ENCODE measurements around the gene ANKLE2. TPM values are rescaled to one million over a fixed set of nuclear protein-coding genes. Genes with fewer than 3 reads are reported as not detected.

Gene ANKLE2
- polyA plus RNA-seq, 1 of the 3 experiments (the other 2 are of a cell fraction) = 55.1 TPM

DNA sequence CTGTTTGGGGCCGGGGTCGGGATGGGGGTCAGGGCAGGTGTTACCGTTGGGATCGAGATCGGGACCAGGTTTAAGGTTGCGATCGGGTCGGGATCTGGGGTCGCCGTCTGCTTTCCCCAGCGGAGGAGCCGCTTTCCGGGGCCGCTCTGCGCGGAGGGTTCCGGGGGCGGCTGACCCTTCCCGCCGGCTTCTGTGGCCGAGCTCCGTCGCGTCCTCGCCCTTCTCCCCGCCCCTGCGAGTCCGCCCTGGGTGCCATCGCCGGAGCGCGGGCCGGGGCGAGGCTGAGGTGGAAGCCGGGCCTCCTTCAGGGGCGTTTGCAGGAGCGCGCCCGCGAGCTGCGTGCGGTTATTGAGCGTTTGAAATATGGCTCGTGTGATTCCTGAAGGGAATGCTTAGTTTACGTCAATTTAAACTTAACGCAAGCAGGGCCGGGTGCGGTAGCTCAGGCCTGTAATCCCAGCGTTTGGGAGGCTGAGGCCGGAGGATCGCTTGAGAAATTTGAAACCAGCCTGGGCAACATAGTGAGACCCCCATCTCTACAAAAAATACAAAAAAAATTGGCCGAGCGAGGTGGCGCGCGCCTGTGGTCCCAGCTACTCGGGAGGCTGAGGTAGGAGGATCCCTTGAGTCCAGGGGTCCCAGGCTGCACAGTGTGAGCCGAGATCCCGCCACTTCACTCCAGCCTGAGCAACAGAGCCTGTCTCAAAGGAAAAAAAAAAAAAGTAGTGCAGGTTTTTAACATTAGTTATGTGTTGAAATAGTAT is 50.4 kb downstream of the ANKLE2 start:
- Histone ChIP-seq H3K36me3 (replicated peaks in 1 of 2; ENCODE audit: control insufficient read depth in 1 of 2, insufficient read depth in 2 of 2, low read length in 1 of 2) (peaks cover 0 to 7% of the 10 kb centered on the region in 2 experiments), H3K27ac (ENCODE audit: low read depth in 2 of 2, low read length in 1 of 2) (peak overlapping the region; percentile 30 to 84; a peak in 3 of 4 replicates), H3K4me3 (ENCODE audit: low read depth in 2 of 2, low read length in 1 of 2) (peak overlapping the region; percentile 71 to 98), H2AFZ (ENCODE audit: low read depth) (0 out of 2 replicates have a peak overlapping the region, but pooled peaks have one; percentile 70), H3K9me2 (no peaks in the 10 kb centered on the region), H3K9me3 (no peaks in the 10 kb centered on the region), H3K79me2 (ENCODE audit: insufficient read depth) (peaks cover 63% of the 10 kb centered on the region), H3K4me1 (ENCODE audit: control insufficient read depth in 1 of 2, insufficient read depth in 2 of 2, low read depth in 1 of 2, low read length in 1 of 2) (no peaks in the 10 kb centered on the region; a peak in 1 of 4 replicates), H4K20me1 (ENCODE audit: insufficient read depth) (peaks cover 24% of the 10 kb centered on the region), H3K9ac (peak overlapping the region; percentile 81), H3F3A (replicated peaks; ENCODE audit: insufficient read depth) (peaks cover 16% of the 10 kb centered on the region), H3K27me3 (ENCODE audit: insufficient read depth) (no peaks in the 10 kb centered on the region), H3K4me2 (peak overlapping the region; percentile 96)
- POLR2A ChIA-PET = interaction anchor here (1.4 to 1.8 kb wide), 2 partner anchors 10 to 19 kb away, joined by 3 to 5 read pairs; no protein-coding TSS in a partner anchor
- WGBS (ENCODE audit: low lambda C conversion rate) = 4% methylated on average over 43 of the region's 59 CpGs
- peak; percentile 79 for DNase-seq
- TF ChIP-seq, protein P1, sequence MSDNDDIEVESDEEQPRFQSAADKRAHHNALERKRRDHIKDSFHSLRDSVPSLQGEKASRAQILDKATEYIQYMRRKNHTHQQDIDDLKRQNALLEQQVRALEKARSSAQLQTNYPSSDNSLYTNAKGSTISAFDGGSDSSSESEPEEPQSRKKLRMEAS (IDR thresholded peaks at IDR 0.05; ENCODE audit: low read depth) = 0 out of 2 replicates have a peak, but pooled peaks have one; percentile 17
- TF ChIP-seq NRF1 (IDR thresholded peaks at IDR 0.05; ENCODE audit: low read depth, low read length) = no peak
- CTCF ChIA-PET = interaction anchor here (0.9 to 1.1 kb wide), 3 partner anchors 21 to 57 kb away, joined by 3 to 4 read pairs (median 4); no protein-coding TSS in a partner anchor

DNA sequence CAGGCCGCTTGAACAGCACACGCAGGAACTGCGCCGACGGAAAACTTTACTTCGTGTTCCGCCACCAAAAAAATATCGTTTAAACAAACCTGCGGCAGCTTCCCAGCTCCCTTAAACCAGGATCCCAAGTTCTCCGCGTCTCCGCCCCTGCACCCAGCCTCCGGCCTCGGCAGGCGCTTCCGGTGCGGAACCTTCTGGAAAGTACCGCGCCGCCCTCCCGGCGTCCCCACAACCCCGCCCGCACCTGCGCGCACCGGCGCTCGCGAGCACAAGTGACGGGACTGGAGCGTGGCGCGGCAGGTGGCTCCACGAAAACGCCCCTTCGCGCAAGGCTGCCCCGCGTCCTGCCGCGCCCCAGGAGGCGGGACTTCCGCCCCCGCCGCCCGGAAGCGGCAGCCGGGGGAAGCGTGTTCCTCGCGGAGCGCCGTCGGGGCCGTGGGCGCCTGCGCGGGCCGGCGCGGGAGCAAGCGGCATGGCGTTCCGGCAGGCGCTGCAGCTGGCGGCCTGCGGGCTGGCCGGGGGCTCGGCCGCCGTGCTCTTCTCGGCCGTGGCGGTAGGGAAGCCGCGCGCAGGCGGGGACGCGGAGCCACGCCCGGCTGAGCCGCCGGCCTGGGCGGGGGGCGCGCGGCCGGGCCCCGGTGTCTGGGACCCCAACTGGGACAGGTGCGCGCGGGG is 51.1 kb downstream of the ANKLE2 start, which contains the start of gene PGAM5:
PGAM5 (plus strand) TSS at position 438 of the 675 bp plus-strand sequence; CDS start at position 473, 35 bp downstream.
- H3K36me3 ChIP-seq (replicated peaks in 1 of 2; ENCODE audit: control insufficient read depth in 1 of 2, insufficient read depth in 2 of 2, low read length in 1 of 2) = peaks cover 0 to 7% of the 10 kb centered on the region in 2 experiments
- peak within 1 kb of the TSS; percentile 62 to 84; a peak in 3 of 4 replicates for H3K27ac ChIP-seq (ENCODE audit: low read depth in 2 of 2, low read length in 1 of 2)
- no peaks in the 10 kb centered on the region for H3K27me3 ChIP-seq (ENCODE audit: insufficient read depth)
- ChIA-PET POLR2A (interaction anchor here (1.4 to 1.8 kb wide), 2 partner anchors 11 to 20 kb away, joined by 3 to 5 read pairs; no protein-coding TSS in a partner anchor), CTCF (interaction anchor here (0.9 to 1.1 kb wide), 2 partner anchors 21 to 57 kb away, joined by 4 read pairs; no protein-coding TSS in a partner anchor)
- peaks cover 16% of the 10 kb centered on the region for H3F3A ChIP-seq (replicated peaks; ENCODE audit: insufficient read depth)
- H3K79me2 ChIP-seq (ENCODE audit: insufficient read depth) = peaks cover 63% of the 10 kb centered on the region
- no peaks in the 10 kb centered on the region for H3K9me3 ChIP-seq
- H3K4me3 ChIP-seq (ENCODE audit: low read depth in 2 of 2, low read length in 1 of 2) = peak within 1 kb of the TSS; percentile 71 to 98
- peak; percentile 98 for DNase-seq
- no peaks in the 10 kb centered on the region; a peak in 1 of 4 replicates for H3K4me1 ChIP-seq (ENCODE audit: control insufficient read depth in 1 of 2, insufficient read depth in 2 of 2, low read depth in 1 of 2, low read length in 1 of 2)
- H3K4me2 ChIP-seq = peak within 1 kb of the TSS; percentile 96
- H4K20me1 ChIP-seq (ENCODE audit: insufficient read depth) = peaks cover 24% of the 10 kb centered on the region
- H3K9ac ChIP-seq = peak within 1 kb of the TSS; percentile 81
- H3K9me2 ChIP-seq = no peaks in the 10 kb centered on the region
- peak within 1 kb of the TSS; percentile 90 for H2AFZ ChIP-seq (ENCODE audit: low read depth)
- 2% methylated on average over 19 of the region's 94 CpGs for WGBS (ENCODE audit: low lambda C conversion rate)
- TF ChIP-seq NRF1 (IDR thresholded peaks at IDR 0.05; ENCODE audit: low read depth, low read length) = peak; percentile 78
- TF ChIP-seq, protein P1 (IDR thresholded peaks at IDR 0.05; ENCODE audit: low read depth) = peak; percentile 81
- TF ChIP-seq, protein P2, sequence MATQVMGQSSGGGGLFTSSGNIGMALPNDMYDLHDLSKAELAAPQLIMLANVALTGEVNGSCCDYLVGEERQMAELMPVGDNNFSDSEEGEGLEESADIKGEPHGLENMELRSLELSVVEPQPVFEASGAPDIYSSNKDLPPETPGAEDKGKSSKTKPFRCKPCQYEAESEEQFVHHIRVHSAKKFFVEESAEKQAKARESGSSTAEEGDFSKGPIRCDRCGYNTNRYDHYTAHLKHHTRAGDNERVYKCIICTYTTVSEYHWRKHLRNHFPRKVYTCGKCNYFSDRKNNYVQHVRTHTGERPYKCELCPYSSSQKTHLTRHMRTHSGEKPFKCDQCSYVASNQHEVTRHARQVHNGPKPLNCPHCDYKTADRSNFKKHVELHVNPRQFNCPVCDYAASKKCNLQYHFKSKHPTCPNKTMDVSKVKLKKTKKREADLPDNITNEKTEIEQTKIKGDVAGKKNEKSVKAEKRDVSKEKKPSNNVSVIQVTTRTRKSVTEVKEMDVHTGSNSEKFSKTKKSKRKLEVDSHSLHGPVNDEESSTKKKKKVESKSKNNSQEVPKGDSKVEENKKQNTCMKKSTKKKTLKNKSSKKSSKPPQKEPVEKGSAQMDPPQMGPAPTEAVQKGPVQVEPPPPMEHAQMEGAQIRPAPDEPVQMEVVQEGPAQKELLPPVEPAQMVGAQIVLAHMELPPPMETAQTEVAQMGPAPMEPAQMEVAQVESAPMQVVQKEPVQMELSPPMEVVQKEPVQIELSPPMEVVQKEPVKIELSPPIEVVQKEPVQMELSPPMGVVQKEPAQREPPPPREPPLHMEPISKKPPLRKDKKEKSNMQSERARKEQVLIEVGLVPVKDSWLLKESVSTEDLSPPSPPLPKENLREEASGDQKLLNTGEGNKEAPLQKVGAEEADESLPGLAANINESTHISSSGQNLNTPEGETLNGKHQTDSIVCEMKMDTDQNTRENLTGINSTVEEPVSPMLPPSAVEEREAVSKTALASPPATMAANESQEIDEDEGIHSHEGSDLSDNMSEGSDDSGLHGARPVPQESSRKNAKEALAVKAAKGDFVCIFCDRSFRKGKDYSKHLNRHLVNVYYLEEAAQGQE (IDR thresholded peaks at IDR 0.05; ENCODE audit: low read depth, low read length) = 0 out of 2 replicates have a peak, but pooled peaks have one; percentile 4
- TF ChIP-seq RCOR1 (IDR thresholded peaks at IDR 0.05; ENCODE audit: low read length) = 0 out of 2 replicates have a peak, but pooled peaks have one; percentile 7
- no peak for TF ChIP-seq RXRA (IDR thresholded peaks at IDR 0.05; ENCODE audit: borderline replicate concordance, low read depth)
- no peak for TF ChIP-seq FOXJ3 (CRISPR knock-in tag; IDR thresholded peaks at IDR 0.05)
- TF ChIP-seq MEF2A (IDR thresholded peaks at IDR 0.05; ENCODE audit: borderline replicate concordance, low read depth) = no peak
- TF ChIP-seq, protein P3, sequence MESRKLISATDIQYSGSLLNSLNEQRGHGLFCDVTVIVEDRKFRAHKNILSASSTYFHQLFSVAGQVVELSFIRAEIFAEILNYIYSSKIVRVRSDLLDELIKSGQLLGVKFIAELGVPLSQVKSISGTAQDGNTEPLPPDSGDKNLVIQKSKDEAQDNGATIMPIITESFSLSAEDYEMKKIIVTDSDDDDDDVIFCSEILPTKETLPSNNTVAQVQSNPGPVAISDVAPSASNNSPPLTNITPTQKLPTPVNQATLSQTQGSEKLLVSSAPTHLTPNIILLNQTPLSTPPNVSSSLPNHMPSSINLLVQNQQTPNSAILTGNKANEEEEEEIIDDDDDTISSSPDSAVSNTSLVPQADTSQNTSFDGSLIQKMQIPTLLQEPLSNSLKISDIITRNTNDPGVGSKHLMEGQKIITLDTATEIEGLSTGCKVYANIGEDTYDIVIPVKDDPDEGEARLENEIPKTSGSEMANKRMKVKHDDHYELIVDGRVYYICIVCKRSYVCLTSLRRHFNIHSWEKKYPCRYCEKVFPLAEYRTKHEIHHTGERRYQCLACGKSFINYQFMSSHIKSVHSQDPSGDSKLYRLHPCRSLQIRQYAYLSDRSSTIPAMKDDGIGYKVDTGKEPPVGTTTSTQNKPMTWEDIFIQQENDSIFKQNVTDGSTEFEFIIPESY (IDR thresholded peaks at IDR 0.05; ENCODE audit: borderline replicate concordance, low read depth) = peak; percentile 78; the same call in 1 of the 2 replicates
- TF ChIP-seq, protein P4, sequence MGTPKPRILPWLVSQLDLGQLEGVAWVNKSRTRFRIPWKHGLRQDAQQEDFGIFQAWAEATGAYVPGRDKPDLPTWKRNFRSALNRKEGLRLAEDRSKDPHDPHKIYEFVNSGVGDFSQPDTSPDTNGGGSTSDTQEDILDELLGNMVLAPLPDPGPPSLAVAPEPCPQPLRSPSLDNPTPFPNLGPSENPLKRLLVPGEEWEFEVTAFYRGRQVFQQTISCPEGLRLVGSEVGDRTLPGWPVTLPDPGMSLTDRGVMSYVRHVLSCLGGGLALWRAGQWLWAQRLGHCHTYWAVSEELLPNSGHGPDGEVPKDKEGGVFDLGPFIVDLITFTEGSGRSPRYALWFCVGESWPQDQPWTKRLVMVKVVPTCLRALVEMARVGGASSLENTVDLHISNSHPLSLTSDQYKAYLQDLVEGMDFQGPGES (IDR thresholded peaks at IDR 0.05; ENCODE audit: low read depth, low read length) = no peak
- TF ChIP-seq, protein P5, sequence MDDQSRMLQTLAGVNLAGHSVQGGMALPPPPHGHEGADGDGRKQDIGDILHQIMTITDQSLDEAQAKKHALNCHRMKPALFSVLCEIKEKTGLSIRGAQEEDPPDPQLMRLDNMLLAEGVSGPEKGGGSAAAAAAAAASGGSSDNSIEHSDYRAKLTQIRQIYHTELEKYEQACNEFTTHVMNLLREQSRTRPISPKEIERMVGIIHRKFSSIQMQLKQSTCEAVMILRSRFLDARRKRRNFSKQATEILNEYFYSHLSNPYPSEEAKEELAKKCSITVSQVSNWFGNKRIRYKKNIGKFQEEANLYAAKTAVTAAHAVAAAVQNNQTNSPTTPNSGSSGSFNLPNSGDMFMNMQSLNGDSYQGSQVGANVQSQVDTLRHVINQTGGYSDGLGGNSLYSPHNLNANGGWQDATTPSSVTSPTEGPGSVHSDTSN (IDR thresholded peaks at IDR 0.05) = 0 out of 2 replicates have a peak, but pooled peaks have one; percentile 2

Measured in SK-N-SH (cell line).